Measurements from ENCODE around the gene ENC1. TPM values are rescaled to one million over a fixed set of nuclear protein-coding genes. Genes with fewer than 3 reads are reported as not detected.

The ENC1 gene
- total and polyA plus RNA-seq, 2 of the 4 experiments (the other 2 are of a cell fraction): 25.6 to 70.8 TPM

DNA sequence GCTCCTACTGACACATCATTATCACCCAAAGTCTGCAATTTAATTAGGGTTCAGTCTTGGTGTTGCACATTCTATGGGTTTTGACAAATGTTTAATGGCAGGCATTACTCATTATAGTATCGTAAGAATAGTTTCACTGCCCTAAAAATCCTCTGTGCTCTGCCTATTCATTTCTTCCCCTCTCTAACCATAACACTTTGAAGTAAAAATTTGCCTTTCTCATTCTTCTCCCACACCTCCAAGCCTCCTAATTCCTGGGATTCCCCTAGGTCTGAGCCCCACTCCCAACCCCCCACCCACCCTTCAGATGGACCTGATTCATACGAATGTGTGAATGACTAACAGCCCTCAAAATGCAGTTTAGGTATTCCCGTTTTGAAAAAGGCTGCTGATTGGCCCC is 18.4 kb downstream of the ENC1 start:
- Histone ChIP-seq H2AK9ac (replicated peaks; ENCODE audit: low read depth, low read length, poor library complexity) (no peak overlapping the region), H2BK15ac (ENCODE audit: low read depth, low read length) (no peak overlapping the region), H3K4me2 (ENCODE audit: low read depth, low read length) (no peak overlapping the region), H3K4me3 (ENCODE audit: insufficient read depth, low read depth, low read length) (no peak overlapping the region), H2AK5ac (ENCODE audit: low read depth, low read length) (no peak overlapping the region), H3K27ac (ENCODE audit: insufficient read depth, low read length) (no peak overlapping the region), H3K23ac (ENCODE audit: low read depth, low read length) (no peak overlapping the region), H2BK120ac (ENCODE audit: low read depth, low read length) (no peak overlapping the region), H4K20me1 (ENCODE audit: insufficient read depth, low read length) (no peaks in the 10 kb centered on the region), H4K8ac (ENCODE audit: low read depth in 2 of 2, low read length in 2 of 2) (no peak overlapping the region), H2AFZ (replicated peaks; ENCODE audit: low read length, poor library complexity) (no peak overlapping the region), H3K79me1 (ENCODE audit: low read depth in 1 of 2, low read length in 2 of 2) (no peaks in the 10 kb centered on the region), H3K9me3 (ENCODE audit: control insufficient read depth, insufficient read depth, low read length) (no peaks in the 10 kb centered on the region), H4K91ac (ENCODE audit: insufficient read depth, low read depth, low read length) (no peak overlapping the region), H3K4me1 (ENCODE audit: control insufficient read depth, insufficient read depth, low read length) (no peaks in the 10 kb centered on the region; the same call in 1 of the 2 replicates), H3K27me3 (ENCODE audit: control insufficient read depth, insufficient read depth, low read length) (peaks cover 1% of the 10 kb centered on the region; the same call in 1 of the 2 replicates), H3K9ac (ENCODE audit: low read depth, low read length) (no peak overlapping the region), H3K18ac (ENCODE audit: low read depth, low read length) (no peak overlapping the region), H3K4ac (ENCODE audit: low read depth, low read length) (no peak overlapping the region), H2BK5ac (ENCODE audit: low read depth, low read length, poor library complexity, severe bottlenecking) (no peak overlapping the region), H3K56ac (ENCODE audit: extremely low read depth, insufficient read depth, low read length) (no peak overlapping the region), H3K9me1 (ENCODE audit: insufficient read depth, low read length) (peaks cover 3% of the 10 kb centered on the region; the same call in 1 of the 2 replicates), H3K36me3 (ENCODE audit: control insufficient read depth, insufficient read depth, low read length) (no peaks in the 10 kb centered on the region; the same call in 1 of the 2 replicates), H2BK20ac (ENCODE audit: low read depth, low read length) (no peak overlapping the region), H3K14ac (replicated peaks; ENCODE audit: low read depth, low read length) (no peak overlapping the region), H4K5ac (ENCODE audit: low read depth, low read length) (no peak overlapping the region)
- WGBS, 2 experiments (ENCODE audit: extremely low coverage in 2 of 2, insufficient read length in 1 of 2): no CpG with 5 or more reads among the region's 3 CpGs
- ATAC-seq (ENCODE audit: low read depth) (no peak), DNase-seq (no peak)
- intact Hi-C loops (cut with micrococcal nuclease): no loop called here
- ChIA-PET CTCF (interaction anchor here (0.6 kb wide), 1 partner anchor 576 kb away, joined by 10 read pairs; no protein-coding TSS in a partner anchor), POLR2A (ENCODE audit: unreplicated experiment) (no interaction called here)
- dilution Hi-C loops (cut with HindIII; ENCODE audit: low sequenced_read_pairs, unreplicated experiment): no loop called here
- in situ Hi-C loops (cut with MboI; ENCODE audit: low sequenced_read_pairs): no loop called here
- no peak for TF ChIP-seq BHLHE40 (IDR thresholded peaks at IDR 0.05; ENCODE audit: low read depth, low read length)
- no peak for TF ChIP-seq POLR2A (IDR thresholded peaks at IDR 0.05; ENCODE audit: low read depth, low read length)
- no peak for TF ChIP-seq MXI1 (IDR thresholded peaks at IDR 0.05; ENCODE audit: borderline replicate concordance, low read depth, low read length)
- no peak for TF ChIP-seq SMC3 (IDR thresholded peaks at IDR 0.05; ENCODE audit: low read depth, low read length)
- no peak for TF ChIP-seq RCOR1 (IDR thresholded peaks at IDR 0.05; ENCODE audit: insufficient replicate concordance, low read length)
- TF ChIP-seq, protein P1, sequence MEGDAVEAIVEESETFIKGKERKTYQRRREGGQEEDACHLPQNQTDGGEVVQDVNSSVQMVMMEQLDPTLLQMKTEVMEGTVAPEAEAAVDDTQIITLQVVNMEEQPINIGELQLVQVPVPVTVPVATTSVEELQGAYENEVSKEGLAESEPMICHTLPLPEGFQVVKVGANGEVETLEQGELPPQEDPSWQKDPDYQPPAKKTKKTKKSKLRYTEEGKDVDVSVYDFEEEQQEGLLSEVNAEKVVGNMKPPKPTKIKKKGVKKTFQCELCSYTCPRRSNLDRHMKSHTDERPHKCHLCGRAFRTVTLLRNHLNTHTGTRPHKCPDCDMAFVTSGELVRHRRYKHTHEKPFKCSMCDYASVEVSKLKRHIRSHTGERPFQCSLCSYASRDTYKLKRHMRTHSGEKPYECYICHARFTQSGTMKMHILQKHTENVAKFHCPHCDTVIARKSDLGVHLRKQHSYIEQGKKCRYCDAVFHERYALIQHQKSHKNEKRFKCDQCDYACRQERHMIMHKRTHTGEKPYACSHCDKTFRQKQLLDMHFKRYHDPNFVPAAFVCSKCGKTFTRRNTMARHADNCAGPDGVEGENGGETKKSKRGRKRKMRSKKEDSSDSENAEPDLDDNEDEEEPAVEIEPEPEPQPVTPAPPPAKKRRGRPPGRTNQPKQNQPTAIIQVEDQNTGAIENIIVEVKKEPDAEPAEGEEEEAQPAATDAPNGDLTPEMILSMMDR (conservative IDR thresholded peaks at IDR 0.05; ENCODE audit: low read depth, low read length): no peak
- no peak for TF ChIP-seq CHD1 (IDR thresholded peaks at IDR 0.05; ENCODE audit: low read depth, low read length)
- no peak for TF ChIP-seq FOS (IDR thresholded peaks at IDR 0.05; ENCODE audit: low read depth, low read length)
- BruUV-seq (replicated peaks): no TSS peak

Data from IMR-90 (cell line).